IPS-NIHi11 (cell line): ENCODE results near the gene SPINK6.

Source experiments
- DNase-seq: peaks from one replicate; pipeline ENCODE4 v3.0.0; 2012; ENCODE audit warnings: mixed read lengths, low spot score

Gene SPINK6, protein sequence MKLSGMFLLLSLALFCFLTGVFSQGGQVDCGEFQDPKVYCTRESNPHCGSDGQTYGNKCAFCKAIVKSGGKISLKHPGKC

DNA sequence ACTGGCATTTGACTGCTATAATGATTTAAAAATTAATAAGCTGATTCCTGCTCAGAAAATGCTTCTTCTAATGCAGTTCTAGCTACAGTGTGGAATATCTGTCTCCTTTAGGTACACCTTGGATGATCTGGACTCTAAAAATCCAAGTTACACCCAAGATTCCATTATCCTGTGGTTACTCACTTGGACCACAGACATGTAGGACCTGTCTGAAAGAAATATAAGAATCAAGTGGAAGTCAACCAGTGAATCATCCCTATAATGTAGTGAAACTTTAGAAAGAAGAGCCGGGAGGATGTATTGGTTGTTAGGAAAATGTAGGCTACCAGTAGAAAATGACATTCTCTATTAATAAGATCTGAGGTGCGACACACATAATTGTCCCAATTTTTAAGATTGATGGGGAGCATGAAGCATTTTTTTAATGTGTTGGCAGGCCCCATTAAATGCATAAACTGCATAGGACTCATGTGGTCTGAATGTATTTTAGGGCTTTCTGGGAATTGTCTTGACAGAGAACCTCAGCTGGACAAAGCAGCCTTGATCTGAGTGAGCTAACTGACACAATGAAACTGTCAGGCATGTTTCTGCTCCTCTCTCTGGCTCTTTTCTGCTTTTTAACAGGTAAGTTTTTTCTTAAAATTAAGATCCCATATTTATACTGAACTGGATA lies at the start of gene SPINK6:
Gene SPINK6, plus strand, starts transcription at position 512 of the 673 bp plus-strand sequence. Its CDS starts 55 bp downstream, at position 567.
- no peak for DNase-seq

DNA sequence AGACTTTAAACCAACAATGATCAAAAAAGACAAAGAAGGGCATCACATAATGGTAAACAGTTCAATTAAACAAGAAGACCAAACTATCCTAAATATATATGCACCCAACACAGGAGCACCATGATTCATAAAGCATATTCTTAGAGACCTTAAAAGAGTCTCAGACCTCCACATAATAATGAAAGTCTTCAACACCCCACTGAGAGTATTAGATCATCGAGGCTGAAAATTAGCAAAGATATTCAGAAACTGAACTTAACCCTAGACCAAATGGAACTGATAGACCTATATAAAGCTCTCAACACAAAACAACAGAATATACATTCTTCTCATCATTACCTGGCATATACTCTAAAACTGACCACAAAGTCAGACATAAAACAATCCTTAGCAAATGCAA lies 46.2 kb upstream of the SPINK6 start:
- no peak for DNase-seq

DNA sequence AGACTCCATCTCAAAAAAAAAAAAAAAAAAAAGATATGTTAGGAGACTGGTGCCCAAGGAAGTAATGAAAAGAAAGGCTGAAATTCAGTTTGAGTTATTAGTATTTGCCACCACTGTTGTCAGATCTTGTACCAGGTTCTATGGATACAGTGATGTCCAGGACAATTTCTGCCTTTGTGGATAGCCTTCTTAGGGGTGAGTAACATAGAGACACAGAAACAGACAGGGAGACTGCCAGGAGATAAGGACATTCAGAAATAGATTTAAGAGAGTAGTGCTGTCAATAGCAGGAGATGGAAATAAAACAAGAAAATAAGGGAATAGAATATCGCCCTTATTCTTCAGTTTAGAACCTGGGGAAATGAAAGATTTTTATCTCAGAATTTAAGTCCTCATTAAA lies 40.8 kb upstream of the SPINK6 start:
- DNase-seq: no peak

DNA sequence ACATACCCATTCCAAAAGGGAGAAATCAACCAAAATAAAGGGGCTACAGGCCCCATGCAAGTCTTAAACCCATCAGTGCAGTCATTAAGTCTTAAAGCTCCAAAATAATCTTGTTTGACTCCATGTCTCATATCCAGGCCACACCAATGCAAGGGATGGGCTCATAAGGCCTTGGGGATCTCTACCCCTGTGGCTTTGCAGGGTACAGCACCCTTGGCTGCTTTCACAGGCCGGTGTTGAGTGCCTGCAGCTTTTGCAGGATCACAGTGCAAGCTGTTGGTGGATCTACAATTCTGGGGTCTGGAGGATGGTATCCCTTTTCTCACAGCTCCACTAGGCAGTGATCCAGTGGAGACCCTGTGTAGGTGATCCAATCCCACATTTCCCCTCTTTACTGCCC lies 39.5 kb upstream of the SPINK6 start:
- no peak for DNase-seq

DNA sequence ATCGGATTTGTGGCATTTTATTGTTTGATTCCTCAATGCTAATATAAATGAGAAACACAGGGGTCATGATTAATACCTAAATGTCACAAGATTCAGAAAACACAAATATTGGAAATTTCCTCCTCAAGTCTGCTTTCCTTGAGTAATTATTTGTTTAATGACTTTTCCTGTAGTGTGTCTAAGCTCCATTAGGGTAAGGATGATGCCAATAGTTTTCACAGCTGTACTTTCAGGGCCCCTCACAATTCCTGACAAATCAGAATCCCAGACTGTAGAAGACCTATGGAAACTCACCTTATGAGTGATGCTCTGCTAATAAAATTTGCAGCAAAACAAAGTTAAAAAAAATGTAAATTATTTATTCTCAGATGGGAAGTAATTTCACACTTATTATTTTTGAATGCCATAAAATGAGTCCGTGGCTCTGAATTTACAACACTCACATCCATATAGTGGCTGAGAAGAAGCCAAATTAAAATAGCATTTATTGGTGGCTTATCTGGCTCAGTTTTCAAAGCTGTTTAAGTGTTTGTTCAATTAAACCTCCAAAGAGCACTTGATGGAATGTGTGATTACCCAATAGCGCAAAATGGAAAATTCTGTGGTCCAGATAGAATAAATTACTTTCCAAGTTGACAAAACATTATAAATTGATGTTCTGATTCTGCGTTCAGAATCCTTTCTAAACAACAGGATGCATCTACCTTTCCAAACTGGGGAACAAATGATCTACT lies 36.1 kb upstream of the SPINK6 start:
- DNase-seq: no peak

DNA sequence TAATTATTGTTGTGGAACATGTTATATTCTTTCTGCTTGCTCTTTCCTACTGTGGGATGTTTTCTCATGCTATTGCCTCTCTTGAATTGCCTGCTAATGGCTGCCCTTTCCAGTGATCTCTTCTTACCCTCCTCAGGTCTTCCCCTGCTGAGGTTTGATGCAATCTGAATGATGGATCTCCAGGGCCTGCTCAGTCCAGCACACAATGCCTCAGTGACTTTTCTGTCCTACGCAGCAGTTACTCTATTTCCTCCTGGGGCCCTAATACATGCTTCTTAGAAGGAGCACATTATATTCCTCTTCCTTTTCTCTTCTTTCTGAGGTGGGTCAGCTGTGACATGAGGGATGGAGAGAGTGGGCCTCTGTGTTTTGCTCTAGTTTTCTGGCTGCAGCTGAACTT lies 34.6 kb upstream of the SPINK6 start, which contains the start of gene SPINK14:
Gene SPINK14, plus strand, starts transcription at position 301 of the 400 bp plus-strand sequence. CDS start 1,187 bp downstream, outside the sequence.
- DNase-seq: no peak

DNA sequence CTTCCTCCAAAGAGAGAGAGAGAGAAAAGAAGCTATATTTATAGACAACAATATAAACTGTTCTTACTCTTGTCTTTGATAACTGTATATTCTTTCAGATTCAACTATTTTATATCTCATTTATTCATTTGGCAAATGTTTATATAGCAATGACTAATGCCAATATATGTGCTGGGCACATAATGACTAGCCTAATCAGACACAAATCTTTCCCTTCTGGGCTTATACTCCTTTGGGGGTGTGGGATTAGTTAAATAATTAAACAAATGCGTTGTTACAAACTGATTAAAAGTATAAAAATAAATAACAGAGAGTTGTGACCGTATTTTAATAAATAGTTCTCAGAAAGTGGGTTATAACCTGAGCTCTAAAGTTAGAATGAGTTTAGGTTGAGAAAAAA lies 30.5 kb upstream of the SPINK6 start:
- no peak for DNase-seq

DNA sequence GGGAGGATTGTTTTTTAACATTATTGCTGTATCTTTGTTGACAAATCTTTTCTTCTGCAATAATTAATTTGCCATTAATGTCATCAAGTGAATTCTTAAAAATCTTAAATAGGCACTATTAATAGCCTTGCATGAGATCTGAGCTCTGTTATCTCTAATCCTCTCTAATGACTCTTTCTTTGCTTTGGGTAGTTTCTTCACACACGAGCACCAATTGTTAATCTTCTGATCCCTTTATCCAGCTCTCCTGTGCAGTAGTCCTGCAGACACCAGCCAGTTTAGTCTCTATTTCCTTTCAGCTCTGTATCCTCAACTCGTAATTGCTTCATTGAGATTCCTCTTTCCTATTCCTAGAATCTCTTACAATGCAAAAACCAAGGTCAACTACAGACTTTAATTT lies 26.4 kb upstream of the SPINK6 start:
- DNase-seq: no peak

DNA sequence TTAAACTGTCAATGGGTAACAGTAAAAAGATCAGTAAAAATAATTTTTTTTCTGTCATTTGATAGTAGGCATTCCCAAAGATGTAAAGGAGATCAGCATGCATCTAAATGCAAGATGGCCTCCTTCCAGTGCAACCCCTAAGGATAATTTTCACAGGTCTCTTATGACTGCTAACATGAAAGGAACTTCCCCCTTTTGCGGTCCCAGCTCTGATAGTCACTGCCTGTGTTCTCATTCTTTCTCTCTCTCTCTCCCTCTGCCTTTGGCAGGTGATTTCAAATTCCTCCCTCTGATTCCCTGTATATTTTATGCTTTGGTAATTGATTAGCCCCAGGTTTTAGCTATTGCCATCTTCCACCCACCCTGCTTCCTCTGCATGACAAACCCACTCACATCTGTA lies 25.6 kb upstream of the SPINK6 start:
- no peak for DNase-seq

DNA sequence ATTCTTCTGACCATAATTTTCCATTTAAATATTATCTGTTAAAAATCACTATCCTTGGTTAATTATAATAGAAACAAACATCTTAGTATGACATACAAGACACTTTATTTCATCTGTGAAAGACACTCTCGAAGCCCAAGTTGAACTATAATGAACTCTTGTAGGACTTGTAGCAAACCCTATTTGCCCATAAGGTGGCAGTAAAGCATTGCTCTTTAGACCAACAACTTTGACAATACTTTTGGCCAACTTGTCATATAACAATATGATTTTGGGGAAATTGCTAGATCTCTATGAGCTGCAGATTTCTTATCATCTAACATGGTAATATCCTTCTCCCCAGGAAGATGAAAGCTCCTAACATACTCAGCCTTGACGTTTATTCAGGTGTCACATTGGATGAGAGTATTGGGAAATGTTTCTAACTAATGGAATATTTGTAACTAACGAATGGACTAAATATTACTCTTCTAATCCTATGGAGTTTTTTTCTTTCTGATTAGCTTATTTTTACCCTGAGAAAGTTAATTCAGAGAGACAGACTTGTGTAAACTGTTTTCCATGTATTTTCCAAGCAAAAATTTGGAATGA lies 23.5 kb upstream of the SPINK6 start:
- DNase-seq: peak; percentile 20

DNA sequence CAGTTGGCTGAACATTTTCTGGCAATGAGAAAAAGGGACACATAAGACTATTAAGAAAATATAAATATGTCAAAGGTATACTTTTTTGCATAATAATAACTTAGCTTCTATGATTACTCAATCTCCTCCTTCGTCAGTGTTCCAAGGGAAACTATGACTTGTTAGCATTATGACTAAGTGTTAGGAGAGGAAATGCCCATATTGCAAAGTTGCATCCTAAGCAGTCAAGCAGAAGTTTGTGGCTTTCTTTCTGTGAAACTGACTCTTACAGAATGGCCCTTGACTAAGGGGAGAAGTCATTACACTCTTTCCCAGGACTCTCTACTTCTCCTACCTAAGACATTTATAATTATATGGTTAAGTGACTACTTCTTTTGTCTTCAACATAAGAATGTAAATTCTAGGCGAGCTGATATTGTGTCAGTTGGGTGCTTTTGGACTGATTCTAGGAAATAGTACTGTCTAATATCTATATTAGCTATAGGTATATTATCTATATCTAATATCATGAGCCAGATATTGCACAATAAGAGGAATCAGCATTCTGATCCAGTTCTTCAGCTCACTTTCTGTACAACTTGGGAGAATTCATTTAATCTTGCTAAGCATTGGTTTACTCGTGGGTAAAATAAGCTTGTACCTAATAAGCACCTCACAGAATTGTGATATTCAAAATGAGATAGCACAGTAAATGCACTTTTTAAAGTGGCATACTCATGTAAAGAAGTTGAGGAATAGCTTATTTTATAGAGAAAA lies 16.4 kb upstream of the SPINK6 start:
- DNase-seq: no peak

DNA sequence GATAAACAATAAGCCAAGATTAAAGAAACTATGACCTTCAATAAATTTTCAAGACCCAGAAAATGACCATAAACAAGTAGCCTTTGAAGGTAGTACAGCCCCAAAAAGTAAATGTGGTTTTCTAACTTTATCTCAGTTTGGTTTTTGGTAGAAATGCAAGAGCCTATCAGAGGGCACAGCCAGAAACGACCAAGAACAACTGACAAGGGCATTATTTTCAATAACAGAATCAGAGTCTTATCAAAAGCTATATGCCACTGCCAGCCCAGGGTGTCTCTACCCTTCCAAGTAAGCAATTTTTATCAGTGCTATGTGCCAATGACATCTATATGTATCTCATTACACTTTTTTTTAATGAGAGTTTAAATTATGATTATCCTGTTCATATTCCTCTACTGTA lies 11.8 kb upstream of the SPINK6 start:
- no peak for DNase-seq

DNA sequence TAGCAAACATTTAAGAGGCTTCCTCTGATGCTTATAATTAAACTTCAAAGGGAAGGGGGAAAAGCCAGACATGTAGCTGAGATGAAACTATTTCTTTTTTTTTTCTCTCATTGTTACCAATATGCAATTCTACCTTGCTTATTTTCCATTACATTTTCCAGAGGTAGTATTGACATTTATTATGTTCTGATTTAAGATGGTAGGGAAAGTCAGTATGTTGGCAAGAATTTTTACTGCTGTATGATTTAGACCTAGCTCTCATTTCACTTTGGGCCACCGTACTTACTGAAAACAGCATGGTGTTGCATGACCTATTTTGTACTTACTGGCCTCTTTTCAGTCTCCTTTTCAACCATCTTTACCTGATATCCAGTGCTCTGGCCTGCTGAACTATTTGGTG lies 9.6 kb upstream of the SPINK6 start:
- no peak for DNase-seq

DNA sequence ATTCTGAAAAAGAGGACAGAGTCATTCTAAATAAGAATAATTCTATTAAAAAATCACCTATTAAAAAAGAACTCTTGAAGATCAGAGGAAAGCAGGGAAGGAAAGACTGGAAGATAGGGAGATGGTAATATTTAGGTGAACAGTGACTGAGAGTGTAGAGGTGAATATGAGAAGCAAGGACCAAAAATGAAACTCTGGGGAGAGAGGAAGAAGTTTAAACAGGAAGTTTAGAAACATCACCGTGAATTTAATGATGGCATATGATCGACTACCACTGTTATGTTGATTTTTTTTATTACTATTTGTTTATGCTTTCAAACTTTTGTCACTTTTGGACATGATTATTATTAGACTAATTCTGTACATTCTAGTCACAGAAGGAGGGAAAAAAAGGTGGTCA lies 1.7 kb upstream of the SPINK6 start:
- DNase-seq: no peak

DNA sequence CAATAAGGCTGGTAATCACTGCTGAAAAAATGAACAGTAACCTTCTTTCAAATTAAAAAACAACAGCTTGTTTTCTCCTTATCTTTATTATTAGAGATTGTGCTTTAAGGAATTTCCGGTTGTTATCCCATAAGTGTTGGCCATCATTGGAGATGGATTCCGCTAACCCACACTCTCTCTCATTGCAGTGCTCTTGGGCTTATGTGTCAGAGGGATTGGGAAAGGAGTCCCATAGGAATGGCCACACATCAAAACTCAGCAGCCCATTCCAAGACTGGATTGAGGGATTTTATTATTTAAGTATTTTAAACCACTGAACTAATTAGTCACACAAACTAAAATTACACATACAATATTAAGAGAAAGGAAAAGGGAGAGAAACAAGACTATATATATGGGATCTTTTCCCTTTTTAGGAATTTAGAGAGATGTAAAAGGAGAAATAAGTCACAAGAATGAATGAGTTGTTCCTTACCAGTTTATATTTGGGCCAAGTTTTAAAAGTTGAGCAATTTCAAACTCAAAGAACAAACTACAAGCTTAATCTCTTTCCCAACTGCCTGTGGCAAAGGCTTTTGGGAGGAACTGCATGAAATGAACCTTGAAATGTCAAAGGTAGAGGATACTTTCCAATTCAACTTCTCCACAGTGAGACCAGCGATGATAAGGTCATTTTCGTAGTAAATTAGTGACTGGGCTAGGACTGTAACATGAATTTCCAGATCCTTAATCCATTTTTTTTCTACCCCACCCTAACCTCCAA lies 2.4 kb downstream of the SPINK6 start:
- no peak for DNase-seq

DNA sequence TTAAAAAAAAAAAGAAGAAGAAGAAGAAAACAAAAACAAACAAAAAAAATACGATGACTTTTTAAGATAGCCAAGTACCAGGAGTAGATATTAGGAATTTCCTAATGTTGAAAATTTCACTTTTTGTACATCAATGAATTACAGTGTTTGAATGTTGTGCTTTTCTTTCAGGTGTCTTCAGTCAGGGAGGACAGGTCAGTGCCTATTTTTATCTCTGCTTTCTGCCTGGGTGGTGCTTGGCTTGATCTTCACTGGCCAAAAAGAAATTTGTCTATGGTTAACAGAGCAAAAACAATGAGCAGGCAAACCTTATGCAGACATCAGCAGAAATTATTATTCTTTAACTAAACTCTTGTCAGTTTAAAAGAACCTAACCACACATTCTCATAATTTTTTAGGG lies 3.0 kb downstream of the SPINK6 start:
- no peak for DNase-seq

DNA sequence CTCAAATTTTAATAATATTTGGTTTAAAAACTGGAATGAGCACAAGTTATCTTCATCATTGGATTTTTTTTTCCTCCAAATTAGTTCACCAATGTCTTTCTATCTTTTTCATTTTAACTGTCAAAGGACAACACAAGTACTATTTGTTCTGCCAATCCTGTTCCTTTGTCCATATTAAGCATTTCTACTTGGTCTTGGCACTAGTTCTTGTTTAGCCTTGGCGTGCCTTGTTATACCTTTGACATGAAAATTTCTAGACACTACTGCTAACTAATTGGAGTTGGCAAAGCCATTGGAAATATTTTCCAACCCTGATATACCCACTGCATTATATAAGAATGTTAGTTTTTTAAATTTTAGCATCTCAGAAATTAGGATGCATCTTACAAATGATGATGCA lies 3.8 kb downstream of the SPINK6 start:
- no peak for DNase-seq

DNA sequence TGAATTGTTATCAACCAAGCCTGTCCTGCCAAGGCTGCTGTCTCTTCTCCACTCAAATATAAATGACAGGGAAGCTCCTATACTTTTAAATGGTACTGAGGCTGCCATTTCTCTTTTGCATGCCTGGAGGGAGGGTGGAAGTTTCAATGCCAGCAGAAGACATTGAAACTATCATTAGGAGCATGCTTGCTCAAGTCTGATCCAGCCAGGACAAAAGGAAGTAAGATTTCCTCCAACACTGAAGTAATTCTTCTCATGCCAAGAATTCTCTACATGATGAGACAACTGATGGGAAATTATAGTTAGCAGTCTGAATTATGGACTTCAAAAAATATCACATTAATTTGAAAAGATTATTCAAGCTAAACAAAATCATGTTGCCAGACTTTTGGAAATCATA lies 5.4 kb downstream of the SPINK6 start:
- DNase-seq: no peak

DNA sequence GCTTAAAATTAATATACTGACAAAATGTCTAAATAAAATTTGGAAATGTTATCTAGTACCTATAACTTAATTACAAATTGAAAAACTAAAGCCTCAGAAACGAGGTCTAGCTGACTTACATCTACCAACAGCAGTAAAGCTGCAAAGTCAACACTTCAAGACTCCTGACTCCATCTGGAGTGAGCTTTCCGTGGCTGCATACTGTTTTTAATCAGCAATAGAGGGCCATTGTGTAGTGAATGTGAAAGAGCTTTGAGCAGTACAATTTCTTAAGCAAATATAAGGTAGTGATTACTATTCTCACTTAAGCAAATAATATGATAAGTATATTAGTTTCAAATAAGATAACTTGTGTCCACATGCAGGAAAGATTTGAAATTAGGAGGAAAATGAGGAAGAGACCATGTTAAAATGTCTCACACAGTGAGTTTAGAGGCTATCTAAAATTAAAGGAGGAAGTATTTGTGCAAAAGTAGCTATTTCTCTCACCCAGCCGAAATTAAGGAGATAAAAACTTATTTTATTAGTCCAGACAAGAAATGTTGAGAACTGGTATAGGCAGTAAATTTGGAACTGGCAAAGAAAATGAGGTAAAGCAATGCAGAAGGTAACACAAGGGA lies 6.4 kb downstream of the SPINK6 start:
- DNase-seq: no peak

DNA sequence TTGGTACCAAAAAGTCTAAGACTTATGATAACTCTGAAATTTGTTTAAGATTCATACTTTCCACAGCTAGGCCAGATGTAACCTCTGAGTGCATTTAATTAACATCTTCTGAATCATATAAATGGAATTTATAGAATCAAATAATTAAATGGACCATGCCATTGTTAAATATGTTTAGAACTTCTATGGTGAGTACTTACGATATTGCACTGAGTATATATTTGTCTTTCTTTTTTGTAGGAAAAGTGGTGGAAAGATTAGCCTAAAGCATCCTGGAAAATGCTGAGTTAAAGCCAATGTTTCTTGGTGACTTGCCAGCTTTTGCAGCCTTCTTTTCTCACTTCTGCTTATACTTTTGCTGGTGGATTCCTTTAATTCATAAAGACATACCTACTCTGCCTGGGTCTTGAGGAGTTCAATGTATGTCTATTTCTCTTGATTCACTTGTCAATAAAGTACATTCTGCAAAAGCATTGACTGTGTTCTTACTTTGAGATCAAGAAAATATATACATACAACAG lies 11.9 kb downstream of the SPINK6 start:
- DNase-seq: no peak

DNA sequence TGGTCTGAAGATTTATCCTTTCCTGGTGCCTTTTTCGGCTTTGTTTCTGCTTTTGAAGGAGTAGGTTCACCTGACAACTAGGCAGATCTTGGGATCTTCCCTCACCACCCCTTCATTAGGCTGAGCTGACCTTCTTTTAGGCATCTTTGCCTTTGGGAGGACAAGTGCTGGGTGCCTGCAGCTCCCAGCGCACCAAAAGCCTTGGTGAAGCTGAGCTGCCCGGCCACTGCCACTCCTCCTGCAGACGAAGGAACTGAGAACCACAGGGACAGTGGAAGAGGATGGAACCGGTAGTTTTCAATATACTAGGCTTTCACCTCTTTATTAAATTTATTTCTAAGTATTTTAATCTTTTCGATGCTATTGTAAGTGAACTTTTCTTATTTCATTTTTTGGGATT lies 18.7 kb downstream of the SPINK6 start:
- no peak for DNase-seq
